Neuron (in vitro differentiated cells): Measurements from ENCODE around the gene LDB1.
A peak's percentile ranks its signal among the peaks of the same experiment; 100 is the strongest.

Source experiments
- H2AFZ ChIP-seq: one replicate; pipeline ENCODE4 v1.6.1; 2013; ENCODE audit warnings: low read depth, mild to moderate bottlenecking, inconsistent platforms, low read length, moderate library complexity
- H3K27me3 ChIP-seq: one replicate; pipeline ENCODE4 v1.6.1; 2013; ENCODE audit warnings: low read length; ENCODE audit not compliant: insufficient read depth
- H3K36me3 ChIP-seq: one replicate; pipeline ENCODE4 v1.6.1; 2013; ENCODE audit warnings: low read length; ENCODE audit not compliant: insufficient read depth
- H3K4me1 ChIP-seq: one replicate; pipeline ENCODE4 v1.6.1; 2013; ENCODE audit warnings: low read length; ENCODE audit not compliant: insufficient read depth
- H3K4me3 ChIP-seq: 2 replicates; pipeline ENCODE4 v1.5.1; 2013; ENCODE audit warnings: mild to moderate bottlenecking, low read length, moderate library complexity
- H3K9me3 ChIP-seq: one replicate; pipeline ENCODE4 v1.6.1; 2013; ENCODE audit warnings: low read length

LDB1 gene, protein sequence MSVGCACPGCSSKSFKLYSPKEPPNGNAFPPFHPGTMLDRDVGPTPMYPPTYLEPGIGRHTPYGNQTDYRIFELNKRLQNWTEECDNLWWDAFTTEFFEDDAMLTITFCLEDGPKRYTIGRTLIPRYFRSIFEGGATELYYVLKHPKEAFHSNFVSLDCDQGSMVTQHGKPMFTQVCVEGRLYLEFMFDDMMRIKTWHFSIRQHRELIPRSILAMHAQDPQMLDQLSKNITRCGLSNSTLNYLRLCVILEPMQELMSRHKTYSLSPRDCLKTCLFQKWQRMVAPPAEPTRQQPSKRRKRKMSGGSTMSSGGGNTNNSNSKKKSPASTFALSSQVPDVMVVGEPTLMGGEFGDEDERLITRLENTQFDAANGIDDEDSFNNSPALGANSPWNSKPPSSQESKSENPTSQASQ

DNA sequence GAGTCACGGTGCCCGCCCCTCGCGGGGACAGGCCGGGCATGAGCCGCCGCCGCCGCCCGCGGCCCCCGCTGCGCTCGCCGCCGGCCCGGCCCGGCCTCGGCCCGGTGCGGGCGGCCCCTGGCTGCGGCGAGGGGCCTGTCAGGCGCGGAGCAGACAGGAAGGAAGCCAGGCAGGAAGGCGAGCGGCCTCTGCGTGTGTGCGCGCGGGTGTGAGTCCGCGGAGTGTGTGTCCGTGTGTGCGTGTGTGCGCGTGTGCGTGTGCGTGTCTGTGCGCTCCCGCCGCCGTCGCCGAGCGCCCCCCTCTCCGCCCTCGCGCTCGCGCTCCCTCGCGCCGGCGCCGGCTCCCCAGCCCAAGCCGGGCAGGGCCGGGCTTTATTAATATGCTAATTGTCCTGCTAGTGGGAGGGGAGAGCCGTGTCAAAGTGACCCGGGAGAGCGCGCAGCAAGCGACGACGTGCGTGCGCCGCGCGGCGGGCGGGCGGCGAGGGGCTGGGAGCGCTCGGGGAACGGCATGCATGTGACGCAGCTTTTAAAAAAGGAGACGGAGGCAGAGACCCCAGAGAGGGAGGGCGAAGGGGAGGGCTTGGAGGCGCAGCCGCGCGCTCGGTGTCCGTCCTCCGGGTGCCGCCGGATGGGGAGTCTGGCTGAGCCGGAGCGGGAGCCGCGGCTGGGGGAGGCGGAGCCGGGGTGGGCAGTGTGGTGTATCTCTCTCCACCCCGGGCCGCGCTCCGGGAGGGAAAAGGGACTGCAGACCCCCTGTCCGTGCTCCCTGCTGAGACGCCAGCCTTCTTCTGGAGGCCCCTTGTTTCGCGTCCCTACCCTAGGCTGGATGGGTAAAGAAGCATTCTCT is at the start of gene LDB1:
Gene LDB1 (minus strand): TSS at position 227 of the 849 bp plus-strand sequence. CDS start 258 bp downstream, outside the sequence.
- H3K4me1 ChIP-seq, result peaks cover 52% of the 10 kb centered on the region
- H3K4me3 ChIP-seq, result peak within 1 kb of the TSS; percentile 61
- no peaks in the 10 kb centered on the region for H3K36me3 ChIP-seq
- no peak within 1 kb of the TSS for H2AFZ ChIP-seq
- H3K9me3 ChIP-seq, result no peaks in the 10 kb centered on the region
- no peaks in the 10 kb centered on the region for H3K27me3 ChIP-seq

DNA sequence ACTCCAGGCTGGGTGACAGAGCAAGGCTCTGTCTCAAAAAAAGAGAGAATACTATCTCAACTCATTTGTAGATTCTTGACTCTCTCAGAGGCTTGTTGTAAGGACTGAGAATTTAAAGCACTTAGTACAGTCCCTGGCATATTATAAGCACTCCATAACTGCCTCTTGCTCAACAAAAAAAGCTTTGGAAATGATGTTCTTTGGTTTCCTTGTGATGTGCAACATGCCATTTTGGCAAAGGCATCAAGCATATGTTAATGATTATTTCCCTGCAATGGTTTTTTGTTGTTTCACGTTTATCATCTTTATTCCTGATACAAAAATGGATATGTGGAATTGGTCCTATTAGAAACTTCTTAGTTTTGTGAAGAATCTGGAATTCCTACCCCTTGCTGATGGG is 47.7 kb upstream of the LDB1 start:
- no peaks in the 10 kb centered on the region for H3K9me3 ChIP-seq
- H3K4me3 ChIP-seq, result no peak overlapping the region
- H3K27me3 ChIP-seq, result no peaks in the 10 kb centered on the region
- H2AFZ ChIP-seq, result no peak overlapping the region
- peaks cover 8% of the 10 kb centered on the region for H3K36me3 ChIP-seq
- no peaks in the 10 kb centered on the region for H3K4me1 ChIP-seq

DNA sequence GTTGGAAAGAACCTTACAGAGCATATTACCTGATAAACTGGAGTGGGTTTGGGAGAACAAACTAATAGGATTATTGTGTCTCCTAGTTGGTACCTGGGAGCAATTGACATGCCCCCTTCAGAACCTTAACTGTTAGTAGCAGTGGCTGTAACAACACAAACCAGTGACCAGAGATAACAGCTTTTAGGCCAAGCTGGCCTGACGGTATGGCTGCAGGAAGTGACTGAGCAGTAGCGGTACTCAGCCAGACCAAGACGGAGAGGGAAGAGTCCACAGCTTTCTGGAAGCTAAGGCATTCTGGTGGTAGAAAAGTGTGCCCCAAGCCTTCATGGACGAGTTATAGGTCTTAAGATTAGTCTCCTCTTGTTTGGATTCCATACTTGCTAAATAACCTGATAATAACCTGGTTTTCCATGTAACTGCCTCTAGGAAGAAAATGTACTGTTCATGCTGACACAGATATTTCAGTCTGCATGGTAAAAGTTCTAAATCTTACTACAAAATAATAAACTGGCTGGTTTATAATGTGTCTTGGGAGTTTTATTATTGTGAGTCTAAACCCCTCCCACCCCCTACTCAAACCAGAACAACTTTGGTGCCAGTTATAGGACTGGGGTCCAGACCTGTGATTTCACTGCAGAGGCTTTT is 43.3 kb upstream of the LDB1 start:
- H3K9me3 ChIP-seq, result no peaks in the 10 kb centered on the region
- peaks cover 50% of the 10 kb centered on the region for H3K36me3 ChIP-seq
- H3K27me3 ChIP-seq, result no peaks in the 10 kb centered on the region
- H3K4me1 ChIP-seq, result no peaks in the 10 kb centered on the region
- H3K4me3 ChIP-seq, result no peak overlapping the region
- no peak overlapping the region for H2AFZ ChIP-seq

DNA sequence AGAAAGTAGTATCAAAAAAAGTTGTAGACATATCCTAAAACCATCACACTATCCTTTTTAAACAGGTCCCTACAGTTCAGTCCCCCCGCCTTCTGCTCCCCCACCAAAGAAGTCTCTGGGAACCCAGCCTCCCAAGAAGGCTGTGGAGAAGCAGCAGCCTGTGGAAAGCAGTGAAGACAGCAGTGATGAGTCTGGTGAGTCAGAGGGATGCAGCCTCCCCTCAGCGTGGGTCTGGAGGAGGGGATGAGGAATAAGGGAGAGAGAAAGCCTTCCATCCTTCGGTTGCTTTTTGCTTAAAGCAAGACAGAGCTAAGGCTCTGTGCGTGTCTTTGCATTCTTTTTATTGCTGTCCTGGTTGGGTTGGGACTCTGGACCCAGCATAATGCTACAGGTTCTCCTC is 39.7 kb upstream of the LDB1 start:
- peaks cover 75% of the 10 kb centered on the region for H3K36me3 ChIP-seq
- no peak overlapping the region for H2AFZ ChIP-seq
- no peak overlapping the region for H3K4me3 ChIP-seq
- H3K9me3 ChIP-seq, result no peaks in the 10 kb centered on the region
- no peaks in the 10 kb centered on the region for H3K27me3 ChIP-seq
- no peaks in the 10 kb centered on the region for H3K4me1 ChIP-seq

DNA sequence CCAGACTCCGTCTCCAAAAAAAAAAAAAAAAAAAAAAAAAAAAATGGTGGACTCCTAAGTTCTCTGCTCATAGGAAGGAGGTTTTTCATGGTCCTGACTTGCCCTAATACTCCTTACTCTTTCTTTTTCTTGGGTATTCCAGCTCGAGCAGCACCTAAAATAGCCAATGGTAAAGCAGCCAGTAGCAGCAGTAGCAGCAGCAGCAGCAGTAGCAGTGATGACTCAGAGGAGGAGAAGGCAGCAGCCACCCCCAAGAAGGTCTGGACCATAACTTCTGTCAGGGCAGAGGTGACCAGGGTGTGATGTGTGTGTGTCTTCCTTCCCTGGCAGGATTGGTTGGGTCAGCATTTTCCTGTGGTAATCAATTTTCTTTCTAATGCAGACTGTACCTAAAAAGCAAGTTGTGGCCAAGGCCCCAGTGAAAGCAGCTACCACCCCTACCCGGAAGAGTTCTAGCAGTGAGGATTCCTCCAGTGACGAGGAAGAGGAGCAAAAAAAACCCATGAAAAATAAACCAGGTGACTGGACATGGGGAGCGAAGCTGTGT is 39.0 kb upstream of the LDB1 start:
- Histone ChIP-seq H3K9me3 (no peaks in the 10 kb centered on the region), H2AFZ (no peak overlapping the region), H3K27me3 (no peaks in the 10 kb centered on the region), H3K4me1 (no peaks in the 10 kb centered on the region), H3K4me3 (no peak overlapping the region), H3K36me3 (peaks cover 75% of the 10 kb centered on the region)

DNA sequence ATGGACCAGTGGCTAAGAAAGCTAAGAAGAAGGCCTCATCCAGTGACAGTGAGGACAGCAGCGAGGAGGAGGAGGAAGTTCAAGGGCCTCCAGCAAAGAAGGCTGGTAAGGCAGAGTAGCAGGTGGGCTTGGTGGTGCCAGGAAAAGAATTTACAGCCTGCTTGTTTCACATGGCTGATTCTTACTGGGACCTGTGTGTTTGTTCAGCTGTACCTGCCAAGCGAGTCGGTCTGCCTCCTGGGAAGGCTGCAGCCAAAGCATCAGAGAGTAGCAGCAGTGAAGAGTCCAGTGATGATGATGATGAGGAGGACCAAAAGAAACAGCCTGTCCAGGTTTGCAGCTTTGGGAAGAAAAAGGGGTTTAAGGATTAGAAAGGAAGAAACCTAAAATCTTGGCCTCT is 37.1 kb upstream of the LDB1 start:
- Histone ChIP-seq H3K4me3 (no peak overlapping the region), H3K9me3 (no peaks in the 10 kb centered on the region), H3K27me3 (no peaks in the 10 kb centered on the region), H3K36me3 (peaks cover 61% of the 10 kb centered on the region), H3K4me1 (peaks cover 7% of the 10 kb centered on the region), H2AFZ (no peak overlapping the region)

DNA sequence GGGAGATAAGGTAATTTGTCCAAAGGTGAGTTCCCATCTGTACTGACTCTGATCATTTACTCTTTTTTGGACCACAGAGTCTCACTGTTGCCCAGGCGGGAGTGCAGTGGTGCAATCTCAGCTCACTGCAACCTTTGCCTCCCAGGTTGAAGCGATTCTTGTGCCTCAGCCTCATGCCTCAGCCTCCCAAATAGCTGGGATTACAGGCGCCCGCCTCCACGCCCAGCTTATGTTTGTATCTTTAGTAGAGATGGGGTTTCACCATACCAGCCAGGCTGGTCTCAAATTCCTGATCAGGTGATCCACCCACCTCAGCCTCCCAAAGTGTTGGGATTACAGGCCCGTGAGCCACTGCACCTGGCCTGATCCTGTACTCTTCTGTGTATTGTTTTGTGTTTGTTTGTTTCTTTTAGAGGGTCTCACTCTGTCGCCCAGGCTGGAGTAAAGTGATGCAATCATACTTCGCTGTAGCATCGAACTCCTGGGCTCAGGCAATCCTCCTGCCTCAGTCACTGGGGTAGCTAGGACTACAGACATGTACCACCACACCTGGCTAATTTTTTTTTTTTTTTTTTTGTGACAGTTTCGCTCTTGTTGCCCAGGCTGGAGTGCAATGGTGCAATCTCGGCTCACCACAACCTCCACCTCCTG is 34.4 kb upstream of the LDB1 start:
- no peak overlapping the region for H3K4me3 ChIP-seq
- peaks cover 14% of the 10 kb centered on the region for H3K4me1 ChIP-seq
- H3K9me3 ChIP-seq, result no peaks in the 10 kb centered on the region
- H3K27me3 ChIP-seq, result no peaks in the 10 kb centered on the region
- peaks cover 43% of the 10 kb centered on the region for H3K36me3 ChIP-seq
- no peak overlapping the region for H2AFZ ChIP-seq

DNA sequence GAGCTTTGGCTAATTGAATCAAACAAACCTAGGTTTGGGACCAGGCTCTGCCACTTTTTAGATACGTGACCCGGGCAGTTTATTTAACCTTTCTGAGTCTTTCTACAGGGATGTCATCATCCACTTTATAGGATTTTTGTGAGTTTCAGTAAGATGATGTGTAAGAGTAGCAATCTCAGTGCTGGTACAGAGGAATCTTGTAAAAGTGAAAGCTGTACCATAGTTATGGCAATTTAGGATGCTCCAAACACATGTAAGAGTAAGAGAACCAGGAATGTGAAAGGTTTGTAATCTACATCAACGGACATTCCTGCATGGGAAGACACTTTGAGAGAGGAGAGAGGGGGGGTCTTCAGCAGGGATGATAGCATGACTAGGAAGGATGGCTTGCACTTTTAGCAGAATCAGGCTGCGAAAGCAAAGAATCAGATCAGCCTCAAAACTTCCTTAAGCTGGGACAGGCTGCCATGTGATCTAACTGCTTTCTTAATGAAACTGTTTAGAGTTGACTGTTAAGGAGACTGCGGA is 33.0 kb upstream of the LDB1 start:
- no peak overlapping the region for H2AFZ ChIP-seq
- no peaks in the 10 kb centered on the region for H3K9me3 ChIP-seq
- H3K36me3 ChIP-seq, result peaks cover 42% of the 10 kb centered on the region
- H3K27me3 ChIP-seq, result no peaks in the 10 kb centered on the region
- peaks cover 14% of the 10 kb centered on the region for H3K4me1 ChIP-seq
- peak overlapping the region; percentile 92 for H3K4me3 ChIP-seq

DNA sequence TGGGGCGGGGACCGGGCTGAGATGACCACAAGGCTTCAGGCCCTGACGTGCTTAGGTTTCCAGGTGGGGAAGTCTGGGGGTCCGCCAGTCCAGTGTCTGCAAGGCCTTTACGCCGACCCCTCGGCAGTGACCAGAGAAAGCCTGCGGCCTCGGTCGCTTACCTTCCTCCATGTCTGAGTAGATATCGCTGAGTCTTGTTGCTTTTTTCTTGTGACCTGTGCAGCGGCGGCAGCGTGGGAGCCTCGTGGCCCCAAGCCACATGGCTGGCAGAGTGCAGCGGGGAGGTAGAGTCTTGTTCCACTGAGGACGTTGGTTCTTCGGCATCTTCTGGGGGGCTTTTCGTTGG is 32.4 kb upstream of the LDB1 start:
- Histone ChIP-seq H3K36me3 (peaks cover 43% of the 10 kb centered on the region), H2AFZ (peak overlapping the region; percentile 24), H3K27me3 (no peaks in the 10 kb centered on the region), H3K4me3 (peak overlapping the region; percentile 92), H3K9me3 (no peaks in the 10 kb centered on the region), H3K4me1 (peaks cover 14% of the 10 kb centered on the region)

DNA sequence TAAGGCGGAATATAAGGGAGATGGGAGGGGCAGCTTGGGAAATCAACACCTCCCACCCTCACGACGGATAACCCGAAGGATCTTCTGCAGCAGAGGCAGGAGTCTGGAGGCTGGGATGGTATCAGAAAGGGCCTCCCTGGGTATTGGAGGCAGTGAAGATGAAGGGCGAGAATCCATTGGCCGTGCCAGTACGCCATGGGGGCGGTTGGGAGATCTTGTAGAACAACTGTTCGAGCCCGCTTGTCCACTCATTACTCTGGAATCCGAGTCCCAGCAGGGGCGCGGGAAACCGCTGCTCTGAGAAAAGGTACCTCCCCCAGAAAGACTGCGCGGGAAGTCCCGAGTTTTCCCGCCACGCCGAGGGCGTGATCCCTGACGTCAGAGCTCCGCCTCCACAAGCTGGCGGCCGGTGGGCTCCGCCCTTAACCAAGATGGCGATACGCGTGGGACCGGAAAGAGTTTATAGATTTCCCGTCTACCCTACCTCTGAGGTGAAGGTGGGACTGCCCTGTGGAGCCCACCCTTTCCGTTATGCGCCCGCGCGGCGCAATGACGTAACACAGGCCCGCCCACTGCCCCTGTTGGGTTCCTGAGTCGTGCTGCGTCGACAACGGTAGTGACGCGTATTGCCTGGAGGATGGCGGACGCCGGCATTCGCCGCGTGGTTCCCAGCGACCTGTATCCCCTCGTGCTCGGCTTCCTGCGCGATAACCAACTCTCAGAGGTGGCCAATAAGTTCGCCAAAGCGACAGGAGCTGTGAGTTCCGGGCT is 31.8 kb upstream of the LDB1 start, which contains the start of gene NOLC1:
Gene NOLC1 (plus strand): TSS at position 616 of the 771 bp plus-strand sequence. CDS start 22 bp downstream, at position 638.
- Histone ChIP-seq H2AFZ (peak within 1 kb of the TSS; percentile 38), H3K36me3 (peaks cover 43% of the 10 kb centered on the region), H3K27me3 (no peaks in the 10 kb centered on the region), H3K4me3 (peak within 1 kb of the TSS; percentile 92), H3K9me3 (no peaks in the 10 kb centered on the region), H3K4me1 (peaks cover 14% of the 10 kb centered on the region)

DNA sequence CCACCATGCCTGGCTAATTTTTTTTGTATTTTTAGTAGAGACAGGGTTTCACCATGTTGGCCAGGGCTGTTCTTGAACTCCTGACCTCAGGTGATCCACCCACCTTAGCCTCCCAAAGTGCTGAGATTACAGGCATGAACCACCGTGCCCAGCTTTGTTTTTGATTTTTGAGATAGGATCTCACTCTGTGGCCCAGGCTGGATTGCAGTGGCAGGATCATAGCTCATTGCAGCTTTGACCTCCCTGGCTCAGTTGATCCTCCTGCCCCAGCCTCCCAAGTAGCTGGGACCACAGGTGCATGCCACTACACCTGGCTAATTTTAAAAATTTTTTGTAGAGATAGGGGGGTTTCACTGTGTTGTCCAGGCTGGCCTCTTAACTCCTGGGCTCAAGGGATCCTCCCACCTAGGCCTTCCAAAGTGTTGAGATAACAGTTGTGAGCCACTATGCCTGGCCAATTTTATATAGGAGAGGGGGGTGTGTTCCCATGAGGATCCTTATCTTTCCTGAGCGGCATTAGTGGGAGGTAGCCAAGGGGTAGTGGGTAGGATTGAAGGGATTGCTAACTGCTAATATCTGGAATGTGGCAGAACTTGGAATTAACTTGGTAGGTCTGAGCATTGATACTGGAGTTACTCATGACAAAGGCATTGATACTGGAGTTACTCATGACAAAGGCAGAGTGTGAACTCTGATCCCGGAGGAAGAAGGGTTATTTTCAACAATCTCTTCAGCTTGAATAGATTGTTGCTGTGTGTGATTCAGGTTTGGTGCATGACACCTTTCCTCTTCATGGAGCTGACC is 31.0 kb upstream of the LDB1 start:
- Histone ChIP-seq H3K27me3 (no peaks in the 10 kb centered on the region), H3K9me3 (no peaks in the 10 kb centered on the region), H3K4me1 (peaks cover 14% of the 10 kb centered on the region), H3K36me3 (peaks cover 44% of the 10 kb centered on the region), H3K4me3 (peak overlapping the region; percentile 92), H2AFZ (peak overlapping the region; percentile 38)
